K562 (cell line): ENCODE data around the gene MINPP1. TPM values are rescaled to one million over a fixed set of nuclear protein-coding genes. Genes with fewer than 3 reads are reported as not detected.
"Not testable (repeated sequence)": the region's sequence is repeated elsewhere in the genome, so short reads cannot be mapped to it uniquely, and the experiment has no call there.

ENCODE experiments used
- ATAC-seq: fragments of 200-7000 bp; cut with Tn5 transposase; 3 replicates; pipeline ENCODE4 v1.9.1; 2020; ENCODE audit warnings: moderate library complexity
- BruUV-seq: library from RNA; stranded (reverse); fragments of 400-500 nt; replicated peaks from 2 replicates; lab custom pipeline; 2021; lab: Mats Ljungman, UMichigan
- CTCF ChIA-PET: fragments of 300-600 bp; formaldehyde crosslinking; extraction: SDS; loops from one replicate; lab custom pipeline; 2021; ENCODE audit warnings: low intra/inter-chr PET ratio; lab: Yijun Ruan, JAX
- POLR2A ChIA-PET: fragments of 300-600, 350-650 bp; sonication (Branson Sonifier 250); formaldehyde crosslinking; extraction: SDS; loops from one replicate; lab custom pipeline; 2021; ENCODE audit warnings: antibody characterized with exemption, inconsistent platforms; lab: Yijun Ruan, JAX
- DNase-seq, 4 experiments: peaks; one replicate each; pipeline versions ENCODE4 v3.0.0 to v3.0.0-alpha.2; 2011 to 2018; ENCODE audit warnings: low spot score in 3 of 4, mixed read lengths in 3 of 4; ENCODE audit errors: extremely low read depth in 1 of 4
- FAIRE-seq: peaks from 2 replicates; lab custom pipeline; 2011; peaks lifted over from hg19 to GRCh38; lab: Jason Lieb, UNC
- H2AFZ ChIP-seq: 2 replicates; pipeline ENCODE4 v1.6.0; 2011; ENCODE audit warnings: low read depth, low read length, control low read depth, inconsistent platforms
- H3K27ac ChIP-seq: fragments of 200-600 bp; 3 replicates; pipeline ENCODE4 v1.8.0; 2011; ENCODE audit warnings: low read depth, mild to moderate bottlenecking, control low read depth, inconsistent platforms, low read length, moderate library complexity, mixed read lengths; ENCODE audit errors: extremely low read depth
- H3K27me3 ChIP-seq, 2 experiments: fragments of 300-600 bp in 1 of 2; 2 replicates in 1 of 2; 3 replicates in 1 of 2; pipeline versions ENCODE4 v1.6.0 to v1.8.0; 2011; ENCODE audit warnings: inconsistent platforms in 2 of 2, low read length in 2 of 2, mild to moderate bottlenecking in 1 of 2, mixed read lengths in 1 of 2, moderate library complexity in 1 of 2; ENCODE audit not compliant: control insufficient read depth in 2 of 2, insufficient read depth in 2 of 2
- H3K36me3 ChIP-seq: fragments of 300-600 bp; 3 replicates; pipeline ENCODE4 v1.8.0; 2011; ENCODE audit warnings: mild to moderate bottlenecking, low read length, inconsistent platforms; ENCODE audit not compliant: control insufficient read depth, insufficient read depth
- H3K4me1 ChIP-seq, 2 experiments: fragments of 200-600 bp in 1 of 2; replicated peaks in 1 of 2; 2 replicates in 1 of 2; 3 replicates in 1 of 2; pipeline versions ENCODE4 v1.5.1 to v1.8.0; 2011; ENCODE audit warnings: inconsistent platforms in 2 of 2, low read length in 2 of 2, mild to moderate bottlenecking in 1 of 2, mixed read lengths in 1 of 2, moderate library complexity in 1 of 2; ENCODE audit not compliant: control insufficient read depth in 2 of 2, insufficient read depth in 2 of 2
- H3K4me2 ChIP-seq: 2 replicates; pipeline ENCODE4 v1.6.1; 2011; ENCODE audit warnings: low read length, control low read depth, inconsistent platforms, mixed read lengths; ENCODE audit not compliant: insufficient read depth
- H3K4me3 ChIP-seq: fragments of 200-600 bp; sonication (generic), shearing (Covaris generic); 2 replicates; pipeline ENCODE4 v1.5.1; 2016; ENCODE audit warnings: control low read depth, inconsistent platforms
- H3K79me2 ChIP-seq: fragments of 200-600 bp; 3 replicates; pipeline ENCODE4 v1.8.0; 2011; ENCODE audit warnings: low read length, inconsistent platforms; ENCODE audit not compliant: control insufficient read depth, insufficient read depth
- H3K9ac ChIP-seq, 2 experiments: 2 replicates each; pipeline versions ENCODE4 v1.6.0 to v1.6.1; 2011; ENCODE audit warnings: low read depth in 2 of 2, low read length in 2 of 2, control low read depth in 1 of 2, inconsistent platforms in 1 of 2, mild to moderate bottlenecking in 1 of 2, mixed read lengths in 1 of 2; ENCODE audit not compliant: insufficient read depth in 1 of 2
- H3K9me1 ChIP-seq: one replicate; pipeline ENCODE4 v1.6.0; 2011; ENCODE audit warnings: inconsistent platforms, mild to moderate bottlenecking, low read length, moderate library complexity; ENCODE audit not compliant: control insufficient read depth, insufficient read depth
- H3K9me3 ChIP-seq: replicated peaks from 2 replicates; pipeline ENCODE4 v1.5.1; 2011; ENCODE audit warnings: low read depth, low read length, inconsistent platforms; ENCODE audit not compliant: control insufficient read depth, insufficient read depth
- H4K20me1 ChIP-seq: replicated peaks from 2 replicates; pipeline ENCODE4 v1.6.1; 2011; ENCODE audit warnings: low read length, inconsistent platforms, mixed read lengths; ENCODE audit not compliant: control insufficient read depth, insufficient read depth
- NFE2 ChIP-seq: IDR thresholded peaks from 2 replicates; pipeline ENCODE4 v1.6.1; 2014; ENCODE audit warnings: antibody characterized with exemption, low read depth
- RFX5 ChIP-seq: IDR thresholded peaks from 2 replicates; pipeline ENCODE4 v1.6.1; 2011; ENCODE audit warnings: low read depth, mild to moderate bottlenecking, improper control_type of control experiment, low read length
- WGBS: fragments of 100-300 bp; shearing (Covaris generic); methylation state at CpG from one replicate; pipeline ENCODE4 v1.1.6; 2016; ENCODE audit warnings: low coverage, mixed read lengths; ENCODE audit not compliant: insufficient coverage; ENCODE audit errors: missing lambda C conversion rate; 5-methylcytosine and 5-hydroxymethylcytosine counted together
- in situ Hi-C: fragments of 300-500 bp; cut with MboI; formaldehyde crosslinking; loops from 4 replicates; pipeline ENCODE4 v1.15.0; 2018; ENCODE audit warnings: inconsistent platforms, mixed read lengths
- intact Hi-C: fragments of 100-400 bp; cut with micrococcal nuclease; formaldehyde crosslinking; loops from 2 replicates; pipeline ENCODE4 v1.14.2; 2022
- polyA plus RNA-seq, 8 experiments: library from polyadenylated mRNA; depleted of rRNA in 4 of 8; stranded (reverse) in 5 of 8; unstranded in 3 of 8; fragments of >200 nt; fragmentation: Nextera tagmentation in 2 of 8; fragmentation: Illumina TruSeq in 1 of 8; extraction: Ambion mirVana in 2 of 8; extraction: Trizol in 1 of 8; gene quantifications; 2 replicates each; pipeline versions ENCODE4 v1.2.1 to v1.2.3, GENCODE V29; 2011 to 2014; ENCODE audit warnings: inconsistent platforms in 1 of 8, missing spikeins in 1 of 8
- total RNA-seq, 7 experiments: library from RNA; depleted of rRNA in 6 of 7; stranded (reverse); fragments of >200 nt in 6 of 7; fragmentation: Illumina TruSeq in 2 of 7; extraction: Trizol in 2 of 7; gene quantifications; 2 replicates each; pipeline versions ENCODE4 v1.2.1 to v1.2.3, GENCODE V29; 2011 to 2021; ENCODE audit warnings: low replicate concordance in 1 of 7

Gene MINPP1
- total and polyA plus RNA-seq, 9 of the 15 experiments (the other 6 are each of a cell fraction or from before 2014, with no cell fraction given) = 11.5 to 44.5 (median 27.1) TPM

- POLR2A ChIA-PET = not testable (repeated sequence)
These were observed 7.3 kb upstream of the MINPP1 start for GRCh38 chr10:87497386-87497785.

GRCh38 chr10:87498106-87498789 is 6.4 kb upstream of the MINPP1 start:
- POLR2A ChIA-PET, DNase-seq, intact Hi-C loops, H3K9ac ChIP-seq, H3K27me3 ChIP-seq, BruUV-seq, H3K4me3 ChIP-seq, FAIRE-seq, H3K9me3 ChIP-seq, H2AFZ ChIP-seq, in situ Hi-C loops, H3K27ac ChIP-seq, ATAC-seq, H3K36me3 ChIP-seq, CTCF ChIA-PET, H3K9me1 ChIP-seq, H3K4me2 ChIP-seq, H4K20me1 ChIP-seq: not testable (repeated sequence)
- 0 out of 2 replicates have a peak, but pooled peaks have one; percentile 11 for TF ChIP-seq RFX5
- no CpG with 5 or more reads among the region's 4 CpGs for WGBS
- Histone ChIP-seq H3K4me1 (peaks cover 0 to 11% of the 10 kb centered on the region in 2 experiments; a peak in 3 of 5 replicates), H3K79me2 (peaks cover 17% of the 10 kb centered on the region)

More at GRCh38 chr10:87497386-87497785, 7.3 kb upstream of the MINPP1 start:
- H3K36me3 ChIP-seq, H3K4me3 ChIP-seq, H4K20me1 ChIP-seq, H3K27me3 ChIP-seq, H3K4me2 ChIP-seq, H2AFZ ChIP-seq, FAIRE-seq, BruUV-seq, H3K9me1 ChIP-seq, H3K9ac ChIP-seq, H3K79me2 ChIP-seq, DNase-seq, H3K9me3 ChIP-seq, CTCF ChIA-PET, intact Hi-C loops, H3K27ac ChIP-seq, in situ Hi-C loops: not testable (repeated sequence)
- 0% methylated on average over 1 of the region's 2 CpGs for WGBS
- TF ChIP-seq NFE2 = 0 out of 2 replicates have a peak, but pooled peaks have one; percentile 8
- H3K4me1 ChIP-seq = peaks cover 0 to 11% of the 10 kb centered on the region in 2 experiments; a peak in 3 of 5 replicates
- ATAC-seq = peak; percentile 34; the same call in 2 of the 3 replicates
